Spleen (tissue), 11 donors: ENCODE data around the gene SCAMP3. TPM values are rescaled to one million over a fixed set of nuclear protein-coding genes. Genes with fewer than 3 reads are reported as not detected.
A peak's percentile ranks its signal among the peaks of the same experiment; 100 is the strongest.
"Not testable (repeated sequence)": the region's sequence is repeated elsewhere in the genome, so short reads cannot be mapped to it uniquely, and the experiment has no call there.

ENCODE experiments used
- DNase-seq: peaks from one replicate; pipeline ENCODE4 v3.0.0-alpha.2; 2020
- H3K27ac ChIP-seq, 8 donors: fragments of 200-600 bp; sonication (generic) in 7 of 8; 1 replicate in 4 of 8; 2 replicates in 4 of 8; pipeline versions ENCODE4 v1.5.0 to v1.8.0; 2016 to 2021; ENCODE audit warnings: inconsistent platforms in 4 of 8, mild to moderate bottlenecking in 4 of 8, moderate library complexity in 1 of 8
- H3K27me3 ChIP-seq, 7 donors: fragments of 200-600 bp; sonication (generic) in 6 of 7; replicated peaks in 1 of 7; 1 replicate in 4 of 7; 2 replicates in 3 of 7; pipeline versions ENCODE4 v1.5.0 to v1.8.0; 2016 to 2021; ENCODE audit warnings: inconsistent platforms in 3 of 7, mild to moderate bottlenecking in 1 of 7
- H3K36me3 ChIP-seq, 6 donors: fragments of 200-600 bp; sonication (generic) in 5 of 6; 1 replicate in 4 of 6; 2 replicates in 2 of 6; pipeline versions ENCODE4 v1.5.0 to v1.8.0; 2016 to 2021; ENCODE audit warnings: inconsistent platforms in 2 of 6
- H3K4me1 ChIP-seq, 6 donors: fragments of 200-600 bp; sonication (generic) in 5 of 6; 1 replicate in 3 of 6; 2 replicates in 3 of 6; pipeline versions ENCODE4 v1.5.0 to v1.8.0; 2016 to 2021; ENCODE audit warnings: inconsistent platforms in 3 of 6
- H3K4me3 ChIP-seq, 8 donors: fragments of 200-600 bp; sonication (generic) in 7 of 8; 1 replicate in 4 of 8; 2 replicates in 4 of 8; pipeline versions ENCODE4 v1.5.0 to v1.8.0; 2016 to 2021; ENCODE audit warnings: inconsistent platforms in 4 of 8, mild to moderate bottlenecking in 4 of 8, moderate library complexity in 2 of 8
- H3K9me3 ChIP-seq, 8 donors: fragments of 200-600 bp; sonication (generic) in 7 of 8; 1 replicate in 4 of 8; 2 replicates in 4 of 8; pipeline versions ENCODE4 v1.5.0 to v1.8.0; 2016 to 2021; ENCODE audit warnings: inconsistent platforms in 4 of 8
- POLR2A ChIP-seq, 3 donors: fragments of 450-650 bp; IDR thresholded peaks; one replicate each; pipeline ENCODE4 v1.5.1; 2017; ENCODE audit warnings: antibody characterized with exemption in 3 of 3, mild to moderate bottlenecking in 1 of 3
- POLR2AphosphoS5 ChIP-seq, 3 donors: sonication (generic); formaldehyde crosslinking; IDR thresholded peaks; one replicate each; pipeline ENCODE4 v1.5.1; 2017; ENCODE audit warnings: antibody characterized with exemption in 3 of 3
- WGBS, 5 donors: extraction: QIAGEN DNeasy Blood & Tissue Kit in 3 of 5; methylation state at CpG; one replicate each; pipeline versions ENCODE4 v1.1.5 to v1.1.7; 2013 to 2018; 5-methylcytosine and 5-hydroxymethylcytosine counted together
- intact Hi-C: fragments of 100-400 bp; cut with DNase I; formaldehyde crosslinking; loops from one replicate; pipeline ENCODE4 v1.15.0; 2023; ENCODE audit warnings: low total_unique reads
- polyA plus RNA-seq, 3 donors: library from polyadenylated mRNA; stranded (reverse); fragments of 200-250 nt; gene quantifications; one replicate each; pipeline ENCODE4 v1.2.1, GENCODE V29; 2013
- total RNA-seq, 7 donors: library from RNA; depleted of rRNA in 3 of 7; stranded (reverse); fragments of >200 nt in 3 of 7; fragmentation: NEBNext Ultra II Directional in 4 of 7; extraction: Animal tissue kit (Norgen Biotek cat#: 25700) in 4 of 7; gene quantifications; one replicate each; pipeline versions ENCODE4 v1.1.0 to v1.2.1, GENCODE V29; 2016 to 2021
- TF ChIP-seq, protein P1 (sequence below), 11 experiments: fragments of 200-600 bp in 7 of 11; fragments of 450-650 bp in 4 of 11; sonication (generic) in 4 of 11; IDR thresholded peaks in 8 of 11; conservative IDR thresholded peaks in 3 of 11; 1 replicate in 7 of 11; 2 replicates in 4 of 11; pipeline versions ENCODE4 v1.4.0 to v1.8.0; 2016 to 2021; ENCODE audit warnings: antibody characterized with exemption in 11 of 11, inconsistent platforms in 4 of 11, mild to moderate bottlenecking in 1 of 11
- donor health status: healthy with polysubstance abuse.
- donor health status: DM: no; HTN: no; CAD: no; lungs with moderate emphysema.
- donor health status: DM: no; HTN: no; CAD: no.
- donor health status: Bipolar disorder and iron deficiency.
- donor health status: healthy.
- donor health status: DM: no; HTN: no; CAD: no.
- donor health status: DM: yes; HTN: yes; CAD: no.

SCAMP3 gene
- total and polyA plus RNA-seq, 10 donors = 46.5 to 59.9 (median 50.8) TPM

DNA sequence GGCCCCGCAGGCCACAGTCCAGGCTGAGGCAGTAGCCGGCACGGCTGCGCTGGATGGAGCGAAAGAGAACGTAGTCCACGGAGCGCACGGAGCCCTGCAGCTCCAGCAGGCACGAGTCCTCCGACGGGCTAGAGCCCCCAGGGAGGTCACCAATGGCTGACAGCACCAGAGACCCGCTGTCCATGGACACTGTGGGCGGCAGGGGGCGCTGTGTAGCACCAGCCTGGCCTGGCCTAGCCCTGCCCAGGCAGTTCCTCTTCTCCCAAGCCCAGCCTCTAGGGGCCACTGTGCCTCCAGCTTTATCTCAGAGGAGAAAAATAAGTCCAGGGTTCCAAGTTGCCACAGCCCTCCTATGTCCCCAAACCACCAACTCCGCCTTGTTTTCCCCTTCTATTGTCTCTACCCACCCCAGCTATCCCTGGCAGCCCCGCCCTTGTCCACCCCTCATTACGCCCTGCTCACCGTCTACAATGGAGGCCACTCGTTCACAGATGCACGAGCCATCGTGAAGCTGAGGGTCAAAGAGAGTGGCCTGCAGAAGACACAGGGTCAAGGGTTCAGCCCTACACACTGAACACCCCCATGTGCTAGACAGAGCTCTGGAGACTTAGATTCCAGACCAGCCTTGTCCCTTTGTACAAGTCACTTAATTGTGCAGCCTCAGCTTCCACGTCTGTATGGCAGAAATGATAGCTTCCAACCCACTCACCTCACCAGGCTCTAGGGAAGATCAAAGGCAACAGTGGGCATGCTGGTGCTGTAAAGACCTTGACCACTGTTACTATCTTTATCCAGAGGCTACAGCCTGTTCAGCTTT is 11.3 kb downstream of the SCAMP3 start:
- peaks cover 0 to 23% (median 3%) of the 10 kb centered on the region in 6 donors for H3K36me3 ChIP-seq
- H3K9me3 ChIP-seq = no peaks in the 10 kb centered on the region
- H3K4me1 ChIP-seq = peaks cover 18 to 46% (median 33%) of the 10 kb centered on the region in 6 donors
- peak; percentile 99 for DNase-seq
- TF ChIP-seq, protein P1, sequence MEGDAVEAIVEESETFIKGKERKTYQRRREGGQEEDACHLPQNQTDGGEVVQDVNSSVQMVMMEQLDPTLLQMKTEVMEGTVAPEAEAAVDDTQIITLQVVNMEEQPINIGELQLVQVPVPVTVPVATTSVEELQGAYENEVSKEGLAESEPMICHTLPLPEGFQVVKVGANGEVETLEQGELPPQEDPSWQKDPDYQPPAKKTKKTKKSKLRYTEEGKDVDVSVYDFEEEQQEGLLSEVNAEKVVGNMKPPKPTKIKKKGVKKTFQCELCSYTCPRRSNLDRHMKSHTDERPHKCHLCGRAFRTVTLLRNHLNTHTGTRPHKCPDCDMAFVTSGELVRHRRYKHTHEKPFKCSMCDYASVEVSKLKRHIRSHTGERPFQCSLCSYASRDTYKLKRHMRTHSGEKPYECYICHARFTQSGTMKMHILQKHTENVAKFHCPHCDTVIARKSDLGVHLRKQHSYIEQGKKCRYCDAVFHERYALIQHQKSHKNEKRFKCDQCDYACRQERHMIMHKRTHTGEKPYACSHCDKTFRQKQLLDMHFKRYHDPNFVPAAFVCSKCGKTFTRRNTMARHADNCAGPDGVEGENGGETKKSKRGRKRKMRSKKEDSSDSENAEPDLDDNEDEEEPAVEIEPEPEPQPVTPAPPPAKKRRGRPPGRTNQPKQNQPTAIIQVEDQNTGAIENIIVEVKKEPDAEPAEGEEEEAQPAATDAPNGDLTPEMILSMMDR (IDR thresholded peaks at IDR 0.05 in 8 of 11, conservative IDR thresholded peaks at IDR 0.05 in 3 of 11) = peak; percentile 97 to 100 (median 100)
- peak; percentile 73 to 86 (median 80) for TF ChIP-seq POLR2AphosphoS5 (IDR thresholded peaks at IDR 0.05)
- no peak for TF ChIP-seq POLR2A (IDR thresholded peaks at IDR 0.05)
- peak overlapping the region; percentile 6 to 66 (median 34) for H3K4me3 ChIP-seq
- no peaks in the 10 kb centered on the region for H3K27me3 ChIP-seq
- intact Hi-C loops = loop anchor here (5.0 kb wide), 1 partner anchor 341 kb away; no protein-coding TSS in a partner anchor
- WGBS, 5 donors = 15 to 22% (median 18%) methylated on average over 19 to 23 of the region's 23 CpGs
- H3K27ac ChIP-seq = peak overlapping the region in 7 of 8 donors; percentile 23 to 79 (median 51)

DNA sequence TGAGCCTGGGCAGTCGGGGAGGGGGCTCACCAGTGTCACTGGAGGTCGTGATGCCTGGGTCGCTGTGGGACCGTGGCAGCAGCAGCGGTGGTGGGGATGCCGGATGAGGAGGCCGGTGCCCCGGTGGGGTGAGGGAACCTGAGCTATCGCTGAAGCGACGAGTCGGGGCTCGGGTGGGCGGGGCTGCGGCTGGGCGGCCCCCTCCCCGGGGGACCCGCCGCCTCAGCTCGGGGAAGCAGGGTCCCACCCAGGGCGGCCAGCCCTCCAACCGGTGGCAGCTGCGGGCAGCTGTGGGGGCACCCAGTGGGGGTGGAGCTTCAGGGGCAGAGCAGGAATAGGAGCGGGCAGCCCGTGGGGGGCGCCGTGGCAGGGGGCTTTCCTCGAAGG is 11.9 kb downstream of the SCAMP3 start:
- 11 to 30% (median 12%) methylated on average over 9 to 28 of the region's 28 CpGs for WGBS, 5 donors
- Histone ChIP-seq H3K36me3 (peaks cover 0 to 23% (median 3%) of the 10 kb centered on the region in 6 donors), H3K27me3 (no peaks in the 10 kb centered on the region), H3K27ac (peak overlapping the region in 7 of 8 donors; percentile 23 to 79 (median 51)), H3K4me3 (peak overlapping the region; percentile 6 to 66 (median 34)), H3K9me3 (no peaks in the 10 kb centered on the region), H3K4me1 (peaks cover 16 to 43% (median 28%) of the 10 kb centered on the region in 6 donors)
- TF ChIP-seq, protein P1 (IDR thresholded peaks at IDR 0.05 in 8 of 11, conservative IDR thresholded peaks at IDR 0.05 in 3 of 11) = no peak
- TF ChIP-seq POLR2AphosphoS5 (IDR thresholded peaks at IDR 0.05) (no peak), POLR2A (IDR thresholded peaks at IDR 0.05) (no peak)
- intact Hi-C loops = loop anchor here (5.0 kb wide), 1 partner anchor 342 kb away; no protein-coding TSS in a partner anchor
- no peak for DNase-seq

GRCh38 chr1:155247667-155248553 is 14.2 kb downstream of the SCAMP3 start:
- Histone ChIP-seq H3K36me3 (peaks cover 0 to 23% (median 3%) of the 10 kb centered on the region in 6 donors), H3K4me1 (peaks cover 22 to 41% (median 32%) of the 10 kb centered on the region in 6 donors), H3K27me3 (peaks cover 0 to 4% (median 0%) of the 10 kb centered on the region in 7 donors), H3K9me3 (no peaks in the 10 kb centered on the region), H3K27ac (no peak overlapping the region), H3K4me3 (no peak overlapping the region)
- 84 to 93% (median 92%) methylated on average over 21 to 26 of the region's 26 CpGs for WGBS, 5 donors
- TF ChIP-seq, protein P1 (IDR thresholded peaks at IDR 0.05 in 8 of 11, conservative IDR thresholded peaks at IDR 0.05 in 3 of 11) = no peak
- no peak for TF ChIP-seq POLR2A (IDR thresholded peaks at IDR 0.05)
- TF ChIP-seq POLR2AphosphoS5 (IDR thresholded peaks at IDR 0.05) = no peak
- intact Hi-C loops = no loop called here
- DNase-seq = no peak

- Histone ChIP-seq H3K36me3 (peaks cover 0 to 23% (median 3%) of the 10 kb centered on the region in 6 donors), H3K4me1 (peaks cover 25 to 52% (median 41%) of the 10 kb centered on the region in 6 donors)
- H3K9me3 ChIP-seq, intact Hi-C loops, H3K27ac ChIP-seq, DNase-seq, H3K27me3 ChIP-seq, H3K4me3 ChIP-seq: not testable (repeated sequence)
- WGBS, 5 donors = 94 to 100% (median 96%) methylated on average over 3 of the region's 3 CpGs
These were observed 15.4 kb downstream of the SCAMP3 start for GRCh38 chr1:155246796-155247195.
